ENCODE measurements around the gene TNFRSF8.
A peak's percentile ranks its signal among the peaks of the same experiment; 100 is the strongest.
"Not testable (repeated sequence)": the region's sequence is repeated elsewhere in the genome, so short reads cannot be mapped to it uniquely, and the experiment has no call there.

TNFRSF8 gene

GRCh38 chr1:12087797-12088314, 24.8 kb downstream of the TNFRSF8 start:
- no peak for DNase-seq (ENCODE audit: low read depth)

- DNase-seq (ENCODE audit: low read depth) = no peak
Observed at GRCh38 chr1:12088607-12089006, 25.5 kb downstream of the TNFRSF8 start.

GRCh38 chr1:12090326-12090725, 27.2 kb downstream of the TNFRSF8 start:
- DNase-seq (ENCODE audit: low read depth) = no peak

- no peak for DNase-seq (ENCODE audit: low read depth)
Observed at GRCh38 chr1:12091191-12091590, 28.1 kb downstream of the TNFRSF8 start.

GRCh38 chr1:12094180-12094579, 31.1 kb downstream of the TNFRSF8 start:
- no peak for DNase-seq (ENCODE audit: low read depth)

GRCh38 chr1:12095452-12096263, 32.6 kb downstream of the TNFRSF8 start:
- DNase-seq (ENCODE audit: low read depth) = no peak

- no peak for DNase-seq (ENCODE audit: low read depth)
Observed at GRCh38 chr1:12096615-12097014, 33.5 kb downstream of the TNFRSF8 start.

- DNase-seq (ENCODE audit: low read depth) = no peak
Observed at GRCh38 chr1:12097321-12097720, 34.2 kb downstream of the TNFRSF8 start.

GRCh38 chr1:12098786-12099185, 35.7 kb downstream of the TNFRSF8 start:
- no peak for DNase-seq (ENCODE audit: low read depth)

- DNase-seq (ENCODE audit: low read depth) = no peak
Observed at GRCh38 chr1:12099610-12100009, 36.5 kb downstream of the TNFRSF8 start.

GRCh38 chr1:12100071-12100470, 37.0 kb downstream of the TNFRSF8 start:
- no peak for DNase-seq (ENCODE audit: low read depth)

GRCh38 chr1:12101120-12101519, 38.0 kb downstream of the TNFRSF8 start:
- DNase-seq (ENCODE audit: low read depth) = not testable (repeated sequence)

GRCh38 chr1:12102066-12102465, 39.0 kb downstream of the TNFRSF8 start:
- no peak for DNase-seq (ENCODE audit: low read depth)

GRCh38 chr1:12104417-12104816, 41.3 kb downstream of the TNFRSF8 start:
- no peak for DNase-seq (ENCODE audit: low read depth)

- no peak for DNase-seq (ENCODE audit: low read depth)
Observed at GRCh38 chr1:12106153-12106552, 43.0 kb downstream of the TNFRSF8 start.

- not testable (repeated sequence) for DNase-seq (ENCODE audit: low read depth)
Observed at GRCh38 chr1:12106861-12107260, 43.8 kb downstream of the TNFRSF8 start.

- DNase-seq (ENCODE audit: low read depth) = no peak
Observed at GRCh38 chr1:12107718-12108117, 44.6 kb downstream of the TNFRSF8 start.

- no peak for DNase-seq (ENCODE audit: low read depth)
Observed at GRCh38 chr1:12109901-12110300, 46.8 kb downstream of the TNFRSF8 start.

- no peak for DNase-seq (ENCODE audit: low read depth)
Observed at GRCh38 chr1:12111741-12112140, 48.6 kb downstream of the TNFRSF8 start.

GRCh38 chr1:12112711-12113161, 49.6 kb downstream of the TNFRSF8 start:
- peak; percentile 65 for DNase-seq (ENCODE audit: low read depth)

GRCh38 chr1:12113433-12114339, 50.6 kb downstream of the TNFRSF8 start:
- no peak for DNase-seq (ENCODE audit: low read depth)

GRCh38 chr1:12114340-12114683, 51.2 kb downstream of the TNFRSF8 start:
- no peak for DNase-seq (ENCODE audit: low read depth)

- no peak for DNase-seq (ENCODE audit: low read depth)
Observed at GRCh38 chr1:12114916-12115315, 51.8 kb downstream of the TNFRSF8 start.

Data from stromal cell of bone marrow (primary cell).